Measurements from ENCODE around the gene ANKEF1.

ANKEF1 gene

GRCh38 chr20:10089871-10090587 lies 55.2 kb downstream of the ANKEF1 start:
- DNase-seq (ENCODE audit: low spot score) = no peak

DNA sequence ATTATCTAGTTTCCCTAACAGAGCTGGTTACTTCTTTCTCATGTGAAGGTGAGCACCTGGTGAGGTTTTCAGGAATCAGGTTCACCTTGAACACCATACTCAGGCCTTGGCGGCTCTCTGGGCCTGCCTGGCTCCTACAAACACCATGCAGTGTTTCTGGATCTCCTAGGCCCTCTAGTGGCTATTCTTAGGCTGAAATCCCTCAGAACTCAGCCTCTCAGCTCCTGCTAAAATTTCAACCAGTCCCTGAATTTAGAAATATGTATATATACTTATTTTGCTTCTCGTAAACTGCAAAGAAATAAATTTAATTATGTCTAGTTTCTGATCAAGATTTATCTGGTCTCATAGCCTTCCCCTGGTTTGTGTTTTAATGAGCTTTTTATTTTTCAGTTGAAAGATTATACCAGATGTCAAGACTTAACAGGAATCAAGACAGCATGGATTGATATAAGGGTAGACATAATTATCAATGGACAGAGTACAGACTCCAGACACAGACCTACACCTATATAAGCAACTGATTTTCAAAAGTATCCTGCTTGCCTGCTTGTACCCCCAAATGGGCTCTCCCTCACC lies 55.9 kb downstream of the ANKEF1 start:
- DNase-seq (ENCODE audit: low spot score) = peak; percentile 37

- no peak for DNase-seq (ENCODE audit: low spot score)
Observed at GRCh38 chr20:10093087-10093591, 58.4 kb downstream of the ANKEF1 start.

DNA sequence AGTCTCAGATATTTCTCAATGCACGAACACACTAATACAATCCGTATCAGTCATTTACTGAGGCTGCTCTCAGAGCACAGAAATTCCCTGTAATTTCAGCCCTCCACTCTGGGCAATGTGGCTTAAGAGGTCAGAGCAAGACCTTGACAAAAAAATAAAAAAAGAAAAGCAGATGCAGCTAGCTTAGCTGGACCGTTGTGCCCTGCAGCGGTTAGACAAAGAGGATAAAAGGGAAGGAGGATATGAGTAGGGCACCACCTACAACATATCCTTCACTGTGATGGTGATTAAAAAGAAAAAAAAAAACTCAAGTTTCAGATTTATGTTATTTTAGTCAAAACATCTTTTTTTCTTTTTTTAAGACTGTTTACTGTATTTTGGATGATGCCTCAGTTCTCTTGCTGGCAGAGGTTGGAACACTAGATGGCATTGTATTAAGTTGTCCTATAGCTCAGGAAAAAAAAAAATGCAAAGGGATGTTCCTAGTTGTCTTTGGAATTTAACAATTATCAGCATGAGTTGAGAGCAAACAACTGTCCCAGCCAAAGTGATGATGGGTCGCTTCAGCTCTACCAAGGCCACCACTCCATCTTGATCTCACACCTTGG lies 59.9 kb downstream of the ANKEF1 start:
- DNase-seq (ENCODE audit: low spot score) = no peak

DNA sequence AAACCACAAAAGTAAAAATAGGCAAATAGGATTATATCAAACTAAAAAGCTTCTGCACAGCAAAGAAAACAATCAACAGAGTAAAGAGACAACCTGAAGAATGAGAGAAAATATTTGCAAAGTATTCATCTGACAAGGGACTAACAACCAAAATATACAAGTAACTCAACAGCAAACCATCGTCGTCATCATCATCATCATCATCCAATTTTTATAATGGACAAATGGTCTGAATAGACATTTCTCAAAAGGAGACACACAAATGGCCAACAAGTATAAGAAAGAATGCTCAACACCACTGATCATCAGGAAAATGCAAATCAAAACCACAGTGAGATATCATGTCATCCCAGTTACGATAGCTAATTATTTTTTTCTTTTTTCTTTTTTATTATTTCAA lies 62.0 kb downstream of the ANKEF1 start:
- DNase-seq (ENCODE audit: low spot score) = no peak

- no peak for DNase-seq (ENCODE audit: low spot score)
Observed at GRCh38 chr20:10105046-10105445, 70.3 kb downstream of the ANKEF1 start.
